Measurements from ENCODE around the gene ZNF407. TPM values are rescaled to one million over a fixed set of nuclear protein-coding genes. Genes with fewer than 3 reads are reported as not detected.
A peak's percentile ranks its signal among the peaks of the same experiment; 100 is the strongest.

The ZNF407 gene
- total and polyA plus RNA-seq, 7 experiments from 2014 or later = 6.8 to 31.3 (median 27.9) TPM

DNA sequence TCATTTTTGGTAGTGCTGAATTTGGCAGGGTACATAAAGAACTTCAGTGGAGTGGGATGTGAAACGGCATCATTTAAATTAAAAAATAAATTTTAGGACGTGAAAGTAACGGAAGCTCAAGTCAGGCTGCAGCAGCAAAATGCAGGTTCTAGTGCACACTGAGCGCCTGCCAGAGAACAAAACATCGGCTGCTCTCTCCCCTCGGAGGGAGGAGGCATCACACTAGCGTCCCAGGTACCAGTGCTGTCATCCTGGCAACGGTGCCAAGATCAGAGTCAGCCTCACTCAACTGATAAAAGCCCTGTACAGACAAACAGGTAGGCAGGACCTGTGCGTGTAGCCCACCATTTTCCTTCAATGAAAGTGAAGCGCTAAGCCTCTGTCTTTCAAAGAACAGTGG is 349.7 kb downstream of the ZNF407 start:
- Mint-ChIP-seq H3K4me3 (no peak overlapping the region), H3K27me3 (no peaks in the 10 kb centered on the region), H3K36me3 (peaks cover 0 to 9% (median 0%) of the 10 kb centered on the region in 5 donors), H3K4me1 (peaks cover 16 to 50% (median 38%) of the 10 kb centered on the region in 7 donors), H3K27ac (peak overlapping the region in 1 of 9 donors; percentile 46), H3K9me3 (no peaks in the 10 kb centered on the region)
- Histone ChIP-seq H3K4me3 (ENCODE audit: low read length) (no peak overlapping the region), H3K4me1 (ENCODE audit: control insufficient read depth in 2 of 2, insufficient read depth in 2 of 2, low read length in 2 of 2) (peaks cover 0 to 20% of the 10 kb centered on the region in 2 donors), H3K36me3 (ENCODE audit: control insufficient read depth in 2 of 3, insufficient read depth in 3 of 3, low read length in 3 of 3) (no peaks in the 10 kb centered on the region), H3K27ac (ENCODE audit: low read depth, low read length) (no peak overlapping the region), H3K9me3 (ENCODE audit: control insufficient read depth in 2 of 3, low read length in 3 of 3) (no peaks in the 10 kb centered on the region), H3K27me3 (ENCODE audit: control insufficient read depth in 2 of 2, insufficient read depth in 2 of 2, low read length in 2 of 2) (no peaks in the 10 kb centered on the region)
- ATAC-seq (no peak), DNase-seq (no peak)
- POLR2A ChIA-PET = no interaction called here
- intact Hi-C loops (cut with micrococcal nuclease) = no loop called here
- CTCF ChIA-PET = interaction anchor here (0.8 kb wide), 1 partner anchor 1401 kb away, joined by 3 read pairs; no protein-coding TSS in a partner anchor

DNA sequence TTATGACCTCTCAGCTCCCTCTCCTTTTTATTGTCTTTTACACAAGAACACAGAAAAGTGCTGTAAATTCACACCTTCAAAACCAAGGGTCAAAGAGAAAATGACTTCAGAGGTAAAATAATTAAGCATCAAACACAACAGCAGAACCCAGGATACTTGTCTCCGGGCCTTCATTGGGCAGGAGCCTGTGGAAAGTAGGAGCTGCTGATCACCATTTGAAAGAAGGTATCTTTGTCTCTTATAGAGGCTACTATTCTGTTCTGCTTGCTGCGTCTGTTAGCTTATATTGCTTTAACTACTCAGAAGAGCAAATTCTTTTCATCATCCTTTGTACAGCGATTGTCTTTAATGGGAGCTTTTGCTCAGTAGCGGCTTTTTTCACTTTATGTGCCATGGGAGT is 350.2 kb downstream of the ZNF407 start:
- Mint-ChIP-seq H3K27me3 (no peaks in the 10 kb centered on the region), H3K27ac (peak overlapping the region in 1 of 9 donors; percentile 4), H3K4me1 (peaks cover 13 to 45% (median 36%) of the 10 kb centered on the region in 7 donors), H3K9me3 (peaks cover 0 to 2% (median 0%) of the 10 kb centered on the region in 11 donors), H3K36me3 (peaks cover 0 to 13% (median 3%) of the 10 kb centered on the region in 5 donors), H3K4me3 (no peak overlapping the region)
- no peak for ATAC-seq
- peaks cover 0 to 19% of the 10 kb centered on the region in 2 donors for H3K4me1 ChIP-seq (ENCODE audit: control insufficient read depth in 2 of 2, insufficient read depth in 2 of 2, low read length in 2 of 2)
- no peaks in the 10 kb centered on the region for H3K36me3 ChIP-seq (ENCODE audit: control insufficient read depth in 2 of 3, insufficient read depth in 3 of 3, low read length in 3 of 3)
- no peak for DNase-seq
- no peak overlapping the region for H3K27ac ChIP-seq (ENCODE audit: low read depth, low read length)
- ChIA-PET CTCF (interaction anchor here (0.8 kb wide), 1 partner anchor 1400 kb away, joined by 3 read pairs; no protein-coding TSS in a partner anchor), POLR2A (interaction anchor here (0.8 kb wide), 1 partner anchor 511 kb away, joined by 3 read pairs; no protein-coding TSS in a partner anchor)
- intact Hi-C loops (cut with micrococcal nuclease) = no loop called here
- H3K4me3 ChIP-seq (ENCODE audit: low read length) = no peak overlapping the region
- H3K9me3 ChIP-seq (ENCODE audit: control insufficient read depth in 2 of 3, low read length in 3 of 3) = no peaks in the 10 kb centered on the region
- no peaks in the 10 kb centered on the region for H3K27me3 ChIP-seq (ENCODE audit: control insufficient read depth in 2 of 2, insufficient read depth in 2 of 2, low read length in 2 of 2)

DNA sequence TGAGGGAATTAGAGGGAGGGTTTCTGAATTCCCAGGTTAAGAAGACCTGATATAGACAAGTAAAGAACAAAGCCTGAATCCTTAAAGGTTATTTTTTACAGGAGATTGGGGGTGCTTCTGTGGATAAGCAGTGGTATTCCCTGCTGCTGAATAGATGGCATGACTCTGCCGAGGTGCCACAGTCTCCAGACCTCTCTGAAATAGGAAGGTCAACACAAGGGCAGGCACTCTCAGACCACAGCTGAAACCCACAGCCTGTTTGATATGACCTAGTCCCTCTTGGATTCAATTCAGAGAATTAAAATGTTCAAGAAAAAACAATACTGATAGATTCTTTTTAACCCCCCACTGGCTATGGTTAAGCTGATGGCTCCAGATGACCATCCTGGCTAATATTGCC is 351.9 kb downstream of the ZNF407 start:
- H3K9me3 Mint-ChIP-seq = peaks cover 0 to 2% (median 0%) of the 10 kb centered on the region in 11 donors
- H3K4me1 ChIP-seq (ENCODE audit: control insufficient read depth in 2 of 2, insufficient read depth in 2 of 2, low read length in 2 of 2) = peaks cover 0 to 19% of the 10 kb centered on the region in 2 donors
- intact Hi-C loops (cut with micrococcal nuclease) = loop anchor here (2.0 to 5.0 kb wide), 4 partner anchors 45 to 317 kb away; partner anchors contain the start of gene TSHZ1 (in 1 of the 2)
- H3K27ac ChIP-seq (ENCODE audit: low read depth, low read length) = no peak overlapping the region
- ChIA-PET POLR2A (interaction anchor here (0.6 kb wide), 1 partner anchor 136 kb away, joined by 3 read pairs; no protein-coding TSS in a partner anchor), CTCF (no interaction called here)
- H3K9me3 ChIP-seq (ENCODE audit: control insufficient read depth in 2 of 3, low read length in 3 of 3) = no peaks in the 10 kb centered on the region
- peaks cover 0 to 15% (median 6%) of the 10 kb centered on the region in 5 donors for H3K36me3 Mint-ChIP-seq
- H3K27ac Mint-ChIP-seq = peak overlapping the region in 7 of 9 donors; percentile 22 to 93 (median 85)
- DNase-seq = no peak
- ATAC-seq = no peak
- H3K4me1 Mint-ChIP-seq = peaks cover 13 to 38% (median 32%) of the 10 kb centered on the region in 7 donors
- peak overlapping the region in 4 of 10 donors; percentile 18 to 75 (median 68) for H3K4me3 Mint-ChIP-seq
- H3K27me3 ChIP-seq (ENCODE audit: control insufficient read depth in 2 of 2, insufficient read depth in 2 of 2, low read length in 2 of 2) = no peaks in the 10 kb centered on the region
- no peaks in the 10 kb centered on the region for H3K36me3 ChIP-seq (ENCODE audit: control insufficient read depth in 2 of 3, insufficient read depth in 3 of 3, low read length in 3 of 3)
- H3K4me3 ChIP-seq (ENCODE audit: low read length) = no peak overlapping the region
- H3K27me3 Mint-ChIP-seq = no peaks in the 10 kb centered on the region

DNA sequence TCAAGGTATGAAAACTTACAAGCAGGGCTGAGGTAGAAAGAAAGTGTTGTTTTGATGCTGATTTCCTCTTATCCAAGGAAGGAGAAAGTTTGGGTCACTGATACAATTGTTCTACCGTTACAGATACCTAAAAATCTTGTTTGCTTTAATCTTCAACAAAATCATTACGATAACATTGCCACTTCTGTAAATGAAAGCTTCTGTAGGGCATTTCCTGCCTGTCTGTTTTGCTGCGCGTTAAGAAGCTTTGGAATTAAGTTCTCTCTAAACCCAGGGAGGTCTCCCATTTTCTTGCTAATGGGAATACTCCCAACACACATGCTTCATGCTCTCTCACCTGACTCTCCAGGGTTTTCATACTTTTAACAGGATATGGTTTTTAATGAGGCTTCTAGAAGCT is 352.8 kb downstream of the ZNF407 start:
- POLR2A ChIA-PET = interaction anchor here (0.6 kb wide), 1 partner anchor 135 kb away, joined by 3 read pairs; no protein-coding TSS in a partner anchor

DNA sequence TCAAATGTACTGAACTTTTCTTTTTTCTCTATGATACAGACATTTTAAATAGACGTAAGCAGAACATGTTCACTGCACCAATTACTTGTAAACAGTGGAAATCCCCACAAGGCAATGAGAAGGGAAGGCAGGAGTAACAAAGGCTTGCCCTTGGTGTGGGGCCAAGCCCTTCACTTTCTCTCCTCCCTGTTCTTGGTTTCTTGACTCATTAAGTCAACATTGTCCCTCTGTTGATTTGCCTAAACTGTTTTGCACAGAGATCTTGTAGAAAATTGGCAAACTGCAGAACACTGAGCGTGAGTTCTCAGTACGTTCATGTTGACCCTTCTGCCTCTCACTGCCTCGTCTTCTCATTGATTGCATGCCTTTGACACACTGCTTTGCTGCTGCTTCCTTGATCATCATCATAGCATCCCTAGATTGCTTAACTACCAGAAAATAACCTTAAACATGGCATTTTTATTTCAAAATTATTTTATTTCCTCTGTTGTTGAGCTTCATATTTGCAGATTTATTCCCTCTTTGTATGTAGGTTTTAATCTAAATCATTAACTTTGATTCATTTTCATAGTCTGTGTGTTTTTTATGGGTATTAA is 353.6 kb downstream of the ZNF407 start:
- Mint-ChIP-seq H3K27me3 (no peaks in the 10 kb centered on the region), H3K36me3 (peaks cover 0 to 11% (median 6%) of the 10 kb centered on the region in 5 donors), H3K9me3 (peaks cover 0 to 2% (median 0%) of the 10 kb centered on the region in 11 donors), H3K4me1 (peaks cover 13 to 38% (median 32%) of the 10 kb centered on the region in 7 donors), H3K27ac (peak overlapping the region; percentile 39 to 93 (median 86)), H3K4me3 (peak overlapping the region in 9 of 10 donors; percentile 44 to 83 (median 68))
- peaks cover 0 to 19% of the 10 kb centered on the region in 2 donors for H3K4me1 ChIP-seq (ENCODE audit: control insufficient read depth in 2 of 2, insufficient read depth in 2 of 2, low read length in 2 of 2)
- no peaks in the 10 kb centered on the region for H3K9me3 ChIP-seq (ENCODE audit: control insufficient read depth in 2 of 3, low read length in 3 of 3)
- no peaks in the 10 kb centered on the region for H3K27me3 ChIP-seq (ENCODE audit: control insufficient read depth in 2 of 2, insufficient read depth in 2 of 2, low read length in 2 of 2)
- ChIA-PET POLR2A (no interaction called here), CTCF (interaction anchor here (1.0 kb wide), 1 partner anchor 381 kb away, joined by 3 read pairs; no protein-coding TSS in a partner anchor)
- no peak overlapping the region for H3K4me3 ChIP-seq (ENCODE audit: low read length)
- intact Hi-C loops (cut with micrococcal nuclease) = loop anchor here (1.0 to 5.0 kb wide), 5 partner anchors 9 to 319 kb away; partner anchors contain the start of gene TSHZ1 (in 1 of the 2)
- no peaks in the 10 kb centered on the region for H3K36me3 ChIP-seq (ENCODE audit: control insufficient read depth in 2 of 3, insufficient read depth in 3 of 3, low read length in 3 of 3)
- ATAC-seq (peak; percentile 93), DNase-seq (peak in 7 of 9 donors; percentile 18 to 65 (median 38))
- no peak overlapping the region for H3K27ac ChIP-seq (ENCODE audit: low read depth, low read length)

More for the DNA sequence above, 352.8 kb downstream of the ZNF407 start:
- CTCF ChIA-PET = no interaction called here
- Mint-ChIP-seq H3K9me3 (peaks cover 0 to 2% (median 0%) of the 10 kb centered on the region in 11 donors), H3K4me3 (peak overlapping the region; percentile 6 to 83 (median 68)), H3K27ac (peak overlapping the region; percentile 39 to 93 (median 86)), H3K4me1 (peaks cover 13 to 38% (median 32%) of the 10 kb centered on the region in 7 donors), H3K36me3 (peaks cover 0 to 15% (median 6%) of the 10 kb centered on the region in 5 donors), H3K27me3 (no peaks in the 10 kb centered on the region)
- DNase-seq (peak in 5 of 9 donors; percentile 11 to 32 (median 16)), ATAC-seq (peak; percentile 36)
- no peaks in the 10 kb centered on the region for H3K9me3 ChIP-seq (ENCODE audit: control insufficient read depth in 2 of 3, low read length in 3 of 3)
- peaks cover 0 to 19% of the 10 kb centered on the region in 2 donors for H3K4me1 ChIP-seq (ENCODE audit: control insufficient read depth in 2 of 2, insufficient read depth in 2 of 2, low read length in 2 of 2)
- H3K4me3 ChIP-seq (ENCODE audit: low read length) = no peak overlapping the region
- H3K27ac ChIP-seq (ENCODE audit: low read depth, low read length) = peak overlapping the region; percentile 34
- no peaks in the 10 kb centered on the region for H3K36me3 ChIP-seq (ENCODE audit: control insufficient read depth in 2 of 3, insufficient read depth in 3 of 3, low read length in 3 of 3)
- no peaks in the 10 kb centered on the region for H3K27me3 ChIP-seq (ENCODE audit: control insufficient read depth in 2 of 2, insufficient read depth in 2 of 2, low read length in 2 of 2)
- intact Hi-C loops (cut with micrococcal nuclease) = loop anchor here (2.0 to 5.0 kb wide), 4 partner anchors 44 to 318 kb away; partner anchors contain the start of gene TSHZ1 (in 1 of the 2)

DNA sequence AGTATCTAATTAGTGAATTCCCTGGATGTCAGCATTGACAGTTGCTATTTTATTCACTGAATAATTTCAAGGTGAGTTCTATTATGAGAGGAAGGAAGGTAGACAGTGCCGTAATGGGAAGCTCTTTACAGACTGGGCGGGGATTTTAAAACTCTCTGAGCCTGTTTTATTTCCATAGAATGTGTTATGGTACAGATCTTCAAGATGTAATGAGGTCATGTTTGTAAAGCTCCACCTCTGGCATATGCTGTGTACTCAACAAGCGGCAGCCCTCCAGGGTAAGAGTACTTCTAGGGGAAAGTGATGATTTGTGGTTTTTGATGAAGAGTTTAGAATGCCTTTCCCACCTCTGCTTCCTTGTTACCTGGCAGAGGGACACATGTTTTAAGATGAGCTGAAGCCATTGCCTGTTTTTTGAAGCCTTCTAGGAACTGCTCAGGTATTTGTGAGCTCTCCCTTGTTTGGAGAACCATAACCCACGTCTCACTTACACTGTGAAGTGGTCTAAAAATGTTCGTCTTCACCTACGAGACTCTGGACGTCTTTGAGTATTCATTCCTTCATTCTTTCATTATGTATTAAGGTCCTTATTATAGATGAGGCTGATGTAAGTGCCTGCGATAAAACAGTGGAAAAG is 360.0 kb downstream of the ZNF407 start:
- Histone ChIP-seq H3K27me3 (ENCODE audit: control insufficient read depth in 2 of 2, insufficient read depth in 2 of 2, low read length in 2 of 2) (no peaks in the 10 kb centered on the region), H3K9me3 (ENCODE audit: control insufficient read depth in 2 of 3, low read length in 3 of 3) (no peaks in the 10 kb centered on the region), H3K4me3 (ENCODE audit: low read length) (no peak overlapping the region), H3K4me1 (ENCODE audit: control insufficient read depth in 2 of 2, insufficient read depth in 2 of 2, low read length in 2 of 2) (no peaks in the 10 kb centered on the region), H3K27ac (ENCODE audit: low read depth, low read length) (no peak overlapping the region), H3K36me3 (ENCODE audit: control insufficient read depth in 2 of 3, insufficient read depth in 3 of 3, low read length in 3 of 3) (no peaks in the 10 kb centered on the region)
- peaks cover 0 to under 1% (median 0%) of the 10 kb centered on the region in 11 donors for H3K9me3 Mint-ChIP-seq
- ATAC-seq (no peak), DNase-seq (no peak)
- CTCF ChIA-PET = no interaction called here
- no peak overlapping the region for H3K4me3 Mint-ChIP-seq
- H3K27ac Mint-ChIP-seq = no peak overlapping the region
- intact Hi-C loops (cut with micrococcal nuclease) = no loop called here
- H3K36me3 Mint-ChIP-seq = peaks cover 6 to 19% (median 15%) of the 10 kb centered on the region in 5 donors
- H3K4me1 Mint-ChIP-seq = peaks cover 0 to 6% (median 2%) of the 10 kb centered on the region in 7 donors
- H3K27me3 Mint-ChIP-seq = no peaks in the 10 kb centered on the region
- POLR2A ChIA-PET = interaction anchor here (0.6 kb wide), 1 partner anchor 17 kb away, joined by 3 read pairs; no protein-coding TSS in a partner anchor
